HG02938 (cell line): ENCODE data around the gene PDS5B.
A peak's percentile ranks its signal among the peaks of the same experiment; 100 is the strongest.
"Not testable (repeated sequence)": the region's sequence is repeated elsewhere in the genome, so short reads cannot be mapped to it uniquely, and the experiment has no call there.

Experiments
- ATAC-seq: cut with Tn5 transposase; IDR thresholded peaks from one replicate; pipeline ENCODE4 v1.9.1; 2021; ENCODE audit warnings: mild to moderate bottlenecking, moderate library complexity; ENCODE audit not compliant: unreplicated experiment

PDS5B gene

DNA sequence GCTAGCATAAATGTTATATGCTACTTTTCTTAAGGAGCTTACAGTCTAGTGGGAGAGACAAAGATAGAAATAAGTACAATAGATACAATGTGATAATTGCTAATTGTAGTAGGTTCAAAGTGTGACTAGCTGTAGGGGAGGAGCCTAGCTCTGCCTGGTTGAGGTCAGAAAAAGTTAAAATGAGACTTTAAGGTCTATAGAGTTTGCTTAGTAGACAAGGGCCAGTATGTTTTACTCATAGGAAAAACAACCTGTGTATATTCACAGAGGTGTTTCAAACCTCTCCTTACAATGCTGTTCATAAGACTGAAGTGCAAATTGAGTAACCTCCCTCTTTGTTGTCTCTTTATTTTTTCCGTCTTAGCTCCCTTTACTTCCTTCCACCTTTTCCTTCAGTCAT, 56.1 kb downstream of the PDS5B start:
- ATAC-seq = no peak

GRCh38 chr13:32642858-32643257, 56.6 kb downstream of the PDS5B start:
- ATAC-seq = no peak

DNA sequence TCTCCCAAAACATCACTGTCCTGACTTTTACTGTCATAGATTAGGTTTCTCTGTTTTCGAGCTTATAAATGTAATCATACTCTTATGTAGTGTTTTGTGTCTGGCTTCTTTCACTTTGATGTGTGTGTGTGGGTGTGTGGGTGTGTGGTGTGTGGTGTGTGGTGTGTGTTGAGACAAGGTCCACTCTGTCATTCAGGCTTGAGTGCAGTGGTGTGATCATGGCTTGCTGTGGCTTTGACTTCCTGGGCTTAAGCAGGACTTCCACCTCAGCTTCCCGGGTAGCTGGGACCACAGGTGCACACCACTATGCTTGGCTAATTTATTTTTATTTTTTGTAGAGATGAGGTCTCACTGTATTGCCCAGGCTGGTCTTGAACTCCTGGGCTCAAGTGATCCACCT, 59.6 kb downstream of the PDS5B start:
- ATAC-seq = no peak

DNA sequence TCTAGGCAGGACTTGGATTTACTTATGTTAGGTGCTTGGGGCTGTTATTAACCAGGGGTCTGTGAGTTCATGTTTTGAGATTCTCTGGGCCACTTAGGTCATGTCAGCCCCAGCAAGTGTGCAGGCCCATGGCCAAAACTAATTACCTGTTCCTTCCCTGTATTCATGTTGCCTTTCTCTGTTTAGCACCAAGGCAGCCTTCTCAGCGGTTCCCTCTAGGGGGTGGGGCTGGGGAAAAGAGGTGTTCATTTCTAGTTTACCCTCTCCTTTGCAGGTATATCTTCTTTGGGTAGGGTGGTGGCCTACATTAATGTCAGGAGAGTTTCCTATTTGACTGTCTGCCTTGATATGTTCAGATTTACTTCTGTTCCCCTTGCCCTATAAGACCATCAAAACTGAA, 61.7 kb downstream of the PDS5B start:
- ATAC-seq = no peak

DNA sequence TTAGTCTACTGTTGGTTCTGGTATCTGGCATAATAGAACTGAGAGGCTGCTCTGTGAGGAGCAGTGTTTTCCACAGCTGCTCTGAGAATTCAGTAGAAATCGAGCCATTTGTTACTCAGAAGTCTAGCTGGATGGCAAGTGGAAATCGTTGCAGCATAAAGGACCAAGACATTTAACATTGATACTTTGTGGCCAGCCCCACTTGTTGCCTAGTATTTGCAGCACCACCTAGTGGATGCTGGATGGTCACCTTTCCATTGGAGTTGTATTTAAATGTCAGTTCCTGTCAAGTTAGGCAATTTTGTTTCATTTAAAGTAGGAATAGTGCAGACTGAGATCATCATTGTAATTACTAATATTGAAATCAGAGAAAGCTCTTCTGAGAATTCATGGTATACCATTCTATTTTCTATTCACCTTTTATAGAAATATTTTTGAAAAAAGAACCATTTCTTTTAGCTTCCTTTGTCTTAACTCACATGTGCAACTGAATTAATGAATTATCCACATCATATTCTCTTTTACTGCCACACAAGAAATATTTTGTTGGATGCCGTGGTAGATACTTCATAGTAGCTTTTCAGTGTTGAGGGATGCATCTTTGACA, 64.6 kb downstream of the PDS5B start:
- peak; percentile 69 for ATAC-seq

GRCh38 chr13:32657309-32657708, 71.1 kb downstream of the PDS5B start:
- ATAC-seq = no peak

GRCh38 chr13:32659736-32660135, 73.5 kb downstream of the PDS5B start:
- no peak for ATAC-seq

DNA sequence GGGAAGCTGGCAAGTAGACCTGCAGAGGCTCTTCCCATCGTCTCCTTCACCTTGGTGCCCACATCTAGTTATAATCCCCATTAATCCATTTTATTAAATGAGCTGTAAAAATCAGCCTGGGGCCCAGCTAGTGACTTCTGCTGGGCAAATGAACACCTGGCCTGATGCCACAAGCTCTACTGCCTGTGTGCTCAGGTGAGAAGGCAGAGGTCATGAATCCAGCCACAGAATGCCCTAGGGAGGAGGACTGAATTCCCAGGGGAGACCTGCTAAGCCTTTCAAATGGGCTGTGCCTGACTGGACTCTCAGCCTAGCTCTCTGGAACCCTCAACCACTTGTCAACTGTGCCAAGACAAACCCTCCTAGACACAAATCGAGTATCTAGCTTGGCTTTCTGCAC, 74.0 kb downstream of the PDS5B start:
- no peak for ATAC-seq

GRCh38 chr13:32661685-32662084, 75.4 kb downstream of the PDS5B start:
- ATAC-seq = no peak

DNA sequence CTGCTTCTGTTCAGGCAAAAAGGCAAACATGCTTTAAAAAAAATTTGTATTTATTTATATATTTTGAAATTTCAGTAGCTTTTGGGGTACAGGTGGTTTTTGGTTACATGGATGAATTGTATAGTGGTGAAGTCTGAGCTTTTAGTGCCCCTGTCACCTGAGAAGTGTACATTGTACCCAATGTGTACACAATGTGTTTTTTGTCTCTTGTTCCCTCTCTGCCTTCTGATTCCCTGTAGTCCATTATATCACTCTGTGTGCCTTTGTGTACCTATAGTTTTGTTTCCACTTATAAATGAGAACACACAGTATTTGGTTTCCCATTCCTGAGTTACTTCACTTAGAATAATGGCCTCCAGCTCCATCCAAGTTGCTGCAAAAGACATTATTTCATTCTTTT, 77.4 kb downstream of the PDS5B start:
- ATAC-seq = no peak

- ATAC-seq = no peak
Measured at GRCh38 chr13:32666990-32667571, 80.8 kb downstream of the PDS5B start.

DNA sequence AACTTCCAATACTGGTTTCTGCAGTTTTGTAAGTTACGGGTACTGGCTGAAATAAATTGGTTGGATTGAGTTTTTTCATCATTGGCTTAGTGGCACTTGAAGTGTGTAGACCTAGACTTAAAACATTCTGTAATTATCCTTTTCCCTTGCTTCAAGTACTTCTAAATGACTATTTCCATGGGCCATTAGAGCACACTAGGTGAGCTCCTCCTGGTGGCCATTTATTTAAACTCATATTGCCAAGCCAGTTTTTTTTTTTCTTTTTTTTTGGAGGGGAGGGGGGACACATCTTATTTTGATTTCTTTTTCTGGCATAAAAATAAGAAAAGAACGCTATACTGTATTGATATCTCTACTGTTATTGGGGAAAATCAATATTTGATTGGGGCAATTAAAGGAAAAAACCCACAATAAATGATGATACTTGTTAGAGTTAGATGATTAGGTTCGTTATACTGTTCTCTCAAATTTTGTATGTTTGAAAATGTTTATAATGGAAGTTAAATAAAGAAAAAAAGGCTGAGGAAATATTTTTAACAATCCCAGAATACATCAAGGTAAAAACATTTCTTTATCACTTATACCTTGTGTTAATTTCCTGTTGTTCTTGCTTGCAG, 82.9 kb downstream of the PDS5B start:
- ATAC-seq = no peak

- ATAC-seq = no peak
Measured at GRCh38 chr13:32674503-32674902, 88.3 kb downstream of the PDS5B start.

- no peak for ATAC-seq
Measured at GRCh38 chr13:32676242-32676641, 90.0 kb downstream of the PDS5B start.

DNA sequence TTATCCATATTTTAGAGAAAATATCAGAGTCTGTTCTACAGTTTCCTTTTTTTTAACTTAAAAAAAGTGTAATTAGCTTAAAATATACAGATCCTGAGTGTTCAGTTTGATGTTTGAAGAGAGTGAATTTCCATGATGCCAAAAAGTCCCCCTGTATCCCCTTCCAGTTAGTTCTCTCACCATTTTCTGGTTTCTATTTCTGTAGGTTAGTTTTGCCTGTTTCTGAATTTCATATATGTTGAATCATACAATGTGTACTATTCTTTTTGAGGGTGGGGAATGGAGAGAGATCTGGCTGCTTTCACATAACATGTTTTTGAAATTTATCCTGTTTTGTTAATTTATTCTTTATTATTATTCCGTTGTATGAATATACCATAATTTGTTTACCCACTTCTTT, 95.9 kb downstream of the PDS5B start:
- no peak for ATAC-seq

DNA sequence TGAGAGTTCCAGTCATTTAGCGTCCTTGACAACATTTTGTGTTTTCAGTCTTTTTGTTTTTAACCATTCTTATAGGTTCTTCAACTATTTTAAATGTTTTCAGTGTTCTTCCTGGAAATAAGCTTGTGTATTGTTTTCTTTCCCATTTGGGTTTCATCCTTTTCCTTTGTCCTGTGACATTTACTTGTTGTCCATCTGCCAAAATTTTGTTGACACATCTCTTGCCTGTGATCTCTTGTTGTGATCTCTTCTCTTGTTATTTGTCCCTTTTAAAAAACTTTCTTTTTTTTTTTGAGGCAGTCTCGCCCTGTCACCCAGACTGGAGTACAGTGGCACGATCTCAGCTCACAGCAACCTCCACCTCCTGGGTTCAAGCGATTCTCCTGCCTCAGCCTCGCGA, 96.5 kb downstream of the PDS5B start:
- no peak for ATAC-seq

DNA sequence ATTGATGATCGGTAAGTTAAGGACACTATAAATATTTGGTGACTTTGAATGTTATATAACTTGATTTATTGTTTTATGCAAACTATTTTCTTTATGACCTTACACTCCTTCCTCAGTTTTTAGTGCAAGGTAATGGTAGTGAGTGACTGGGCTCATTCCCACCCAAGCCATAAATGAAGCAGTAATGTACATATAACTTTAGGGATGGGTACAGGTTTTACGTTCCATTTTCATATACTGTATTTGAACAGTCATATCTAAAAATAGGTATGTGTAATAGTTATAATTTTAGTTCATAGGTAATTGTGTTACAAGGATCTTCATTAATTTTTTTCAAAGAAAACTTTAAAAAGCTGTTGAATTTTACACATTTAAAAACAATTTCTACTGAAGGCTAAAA, 101.0 kb downstream of the PDS5B start:
- ATAC-seq = no peak

DNA sequence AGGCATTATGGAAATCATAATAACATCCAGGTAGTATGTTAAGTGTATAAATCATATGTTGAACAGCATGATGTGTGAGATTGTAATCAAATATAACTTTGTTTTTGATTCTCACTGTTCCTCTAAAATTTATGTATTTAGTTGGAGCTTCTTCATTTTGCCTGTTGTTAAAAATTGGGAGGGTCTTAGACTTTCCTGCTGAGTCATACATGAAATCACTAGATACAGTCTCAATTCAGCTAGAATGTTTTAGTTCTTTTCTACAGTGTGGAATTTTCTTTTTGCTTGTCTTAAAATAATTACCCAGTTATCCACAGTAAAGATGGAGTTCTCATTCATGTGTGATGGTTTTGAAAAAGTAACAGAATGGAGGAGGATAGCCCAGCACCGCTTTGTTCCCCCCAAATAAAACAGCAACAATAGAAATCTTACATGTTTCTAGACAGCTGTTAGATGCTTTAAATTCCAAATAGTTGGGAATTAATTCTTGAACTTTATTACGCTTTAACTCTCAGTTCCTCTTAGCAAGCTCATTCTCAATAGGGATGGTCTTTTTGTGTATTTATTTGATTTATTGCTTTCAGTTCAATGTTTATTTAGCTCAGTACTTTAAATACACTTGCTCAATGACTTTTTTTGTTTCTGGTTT, 109.5 kb downstream of the PDS5B start:
- ATAC-seq = no peak

DNA sequence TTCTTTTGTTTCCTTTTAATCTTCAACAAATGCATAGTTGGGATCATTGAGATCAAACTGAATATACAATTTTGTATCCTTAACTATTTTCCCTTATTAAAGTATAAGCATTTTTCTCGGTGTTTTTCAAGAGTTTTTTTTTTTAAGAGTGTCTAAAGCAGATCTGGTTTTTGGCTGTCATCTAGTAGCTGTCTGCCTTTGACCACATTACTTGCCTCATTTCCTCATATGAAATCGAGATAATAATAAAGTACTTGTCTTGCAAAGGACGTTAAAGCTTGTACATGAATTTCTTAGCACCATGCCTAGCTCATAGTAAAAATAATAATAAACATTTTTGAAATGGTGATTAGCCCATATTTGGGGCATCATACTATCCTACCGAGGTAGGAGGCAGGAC, 121.2 kb downstream of the PDS5B start:
- no peak for ATAC-seq

GRCh38 chr13:32713397-32713796, 127.1 kb downstream of the PDS5B start:
- ATAC-seq = no peak

DNA sequence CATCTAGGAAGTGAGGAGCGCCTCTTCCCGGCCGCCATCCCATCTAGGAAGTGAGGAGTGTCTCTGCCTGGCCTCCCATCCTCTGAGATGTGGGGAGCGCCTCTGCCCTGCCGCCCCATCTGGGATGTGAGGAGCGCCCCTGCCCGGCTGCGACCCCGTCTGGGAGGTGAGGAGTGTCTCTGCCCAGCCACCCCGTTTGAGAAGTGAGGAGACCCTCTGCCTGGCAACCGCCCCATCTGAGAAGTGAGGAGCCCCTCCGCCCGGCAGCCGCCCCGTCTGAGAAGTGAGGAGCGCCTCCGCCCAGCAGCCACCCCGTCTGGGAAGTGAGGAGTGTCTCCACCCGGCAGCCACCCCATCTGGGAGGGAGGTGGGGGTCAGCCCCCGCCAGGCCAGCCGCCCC, 129.9 kb downstream of the PDS5B start:
- ATAC-seq = not testable (repeated sequence)

GRCh38 chr13:32720026-32720425, 133.8 kb downstream of the PDS5B start:
- no peak for ATAC-seq
